Measurements from ENCODE around the gene TDRD3.

TDRD3 gene

DNA sequence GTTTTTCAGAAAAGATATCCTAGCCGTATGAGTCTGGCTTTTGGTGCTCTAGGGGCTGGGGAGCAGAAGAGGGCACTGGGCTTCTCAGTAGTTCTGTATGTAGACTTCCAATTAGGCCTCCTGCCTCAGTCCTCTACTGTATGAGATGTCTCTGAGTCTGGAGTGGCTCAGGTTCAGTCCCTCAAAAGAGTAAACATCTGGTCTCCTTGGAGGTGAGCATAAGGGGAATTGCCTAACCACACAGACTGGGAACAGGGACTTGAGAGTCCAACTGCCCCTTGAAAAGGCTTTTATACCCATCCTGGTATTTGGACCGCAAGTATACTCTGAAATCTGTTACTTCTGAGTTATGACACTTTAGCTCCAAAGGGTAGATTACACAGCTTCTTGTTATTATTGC, 214.5 kb downstream of the TDRD3 start:
- TF ChIP-seq, protein P1, sequence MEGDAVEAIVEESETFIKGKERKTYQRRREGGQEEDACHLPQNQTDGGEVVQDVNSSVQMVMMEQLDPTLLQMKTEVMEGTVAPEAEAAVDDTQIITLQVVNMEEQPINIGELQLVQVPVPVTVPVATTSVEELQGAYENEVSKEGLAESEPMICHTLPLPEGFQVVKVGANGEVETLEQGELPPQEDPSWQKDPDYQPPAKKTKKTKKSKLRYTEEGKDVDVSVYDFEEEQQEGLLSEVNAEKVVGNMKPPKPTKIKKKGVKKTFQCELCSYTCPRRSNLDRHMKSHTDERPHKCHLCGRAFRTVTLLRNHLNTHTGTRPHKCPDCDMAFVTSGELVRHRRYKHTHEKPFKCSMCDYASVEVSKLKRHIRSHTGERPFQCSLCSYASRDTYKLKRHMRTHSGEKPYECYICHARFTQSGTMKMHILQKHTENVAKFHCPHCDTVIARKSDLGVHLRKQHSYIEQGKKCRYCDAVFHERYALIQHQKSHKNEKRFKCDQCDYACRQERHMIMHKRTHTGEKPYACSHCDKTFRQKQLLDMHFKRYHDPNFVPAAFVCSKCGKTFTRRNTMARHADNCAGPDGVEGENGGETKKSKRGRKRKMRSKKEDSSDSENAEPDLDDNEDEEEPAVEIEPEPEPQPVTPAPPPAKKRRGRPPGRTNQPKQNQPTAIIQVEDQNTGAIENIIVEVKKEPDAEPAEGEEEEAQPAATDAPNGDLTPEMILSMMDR (IDR thresholded peaks at IDR 0.05; ENCODE audit: borderline replicate concordance, insufficient read depth, low read depth, low read length), result no peak

DNA sequence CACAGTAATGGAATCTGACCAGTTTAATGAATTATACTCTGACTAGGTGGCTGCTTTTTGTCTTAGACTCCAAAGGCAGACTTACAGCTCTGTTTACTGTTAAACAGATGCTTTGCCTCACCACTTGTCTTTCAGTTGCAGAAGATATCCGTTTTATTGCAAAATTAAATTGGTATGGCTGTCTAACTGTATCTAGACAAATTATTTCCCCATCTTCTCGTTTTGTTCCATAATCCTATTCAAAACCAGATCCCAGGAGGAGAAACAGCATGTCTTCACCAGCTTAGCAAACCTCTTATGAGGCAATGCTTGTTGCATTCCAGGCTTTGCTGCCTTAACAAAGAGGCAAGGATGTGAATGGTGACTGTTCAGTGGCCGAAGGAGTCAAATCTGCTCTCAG, 215.6 kb downstream of the TDRD3 start:
- TF ChIP-seq, protein P1 (IDR thresholded peaks at IDR 0.05; ENCODE audit: borderline replicate concordance, insufficient read depth, low read depth, low read length), result no peak

More for the DNA sequence above, 214.5 kb downstream of the TDRD3 start:
- no peak overlapping the region for H3K4me3 ChIP-seq (ENCODE audit: low read depth, low read length)

DNA sequence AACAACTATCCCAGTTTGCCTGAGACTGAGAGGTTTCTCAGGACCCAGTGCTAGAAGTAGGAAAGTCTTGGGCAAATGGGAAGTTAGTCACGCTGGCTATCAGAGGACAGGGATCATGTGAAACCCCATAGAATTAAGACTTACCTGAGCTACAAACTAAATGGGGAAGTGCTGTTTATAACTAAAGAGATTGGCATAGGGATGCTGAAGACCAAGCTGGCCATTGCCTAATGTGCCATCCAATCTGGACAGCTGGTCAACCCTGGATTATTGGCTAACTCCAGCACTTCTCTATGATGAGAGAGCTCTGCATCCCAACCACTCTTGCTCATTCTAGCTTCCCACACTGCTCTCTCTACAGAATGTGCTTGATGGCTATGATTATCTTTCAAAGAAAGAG, 216.1 kb downstream of the TDRD3 start:
- TF ChIP-seq, protein P1 (IDR thresholded peaks at IDR 0.05; ENCODE audit: borderline replicate concordance, insufficient read depth, low read depth, low read length), result no peak
- H3K4me3 ChIP-seq (ENCODE audit: low read depth, low read length), result no peak overlapping the region

More for the DNA sequence above, 215.6 kb downstream of the TDRD3 start:
- no peak overlapping the region for H3K4me3 ChIP-seq (ENCODE audit: low read depth, low read length)

GRCh38 chr13:60617991-60618733, 221.1 kb downstream of the TDRD3 start:
- no peak overlapping the region for H3K4me3 ChIP-seq (ENCODE audit: low read depth, low read length)
- TF ChIP-seq, protein P1 (IDR thresholded peaks at IDR 0.05; ENCODE audit: borderline replicate concordance, insufficient read depth, low read depth, low read length), result no peak

- TF ChIP-seq, protein P1 (IDR thresholded peaks at IDR 0.05; ENCODE audit: borderline replicate concordance, insufficient read depth, low read depth, low read length), result no peak
These were observed 222.4 kb downstream of the TDRD3 start for GRCh38 chr13:60619461-60619860.

GRCh38 chr13:60620611-60621395, 223.8 kb downstream of the TDRD3 start:
- no peak overlapping the region for H3K4me3 ChIP-seq (ENCODE audit: low read depth, low read length)
- TF ChIP-seq, protein P1 (IDR thresholded peaks at IDR 0.05; ENCODE audit: borderline replicate concordance, insufficient read depth, low read depth, low read length), result no peak

More at GRCh38 chr13:60619461-60619860, 222.4 kb downstream of the TDRD3 start:
- H3K4me3 ChIP-seq (ENCODE audit: low read depth, low read length), result no peak overlapping the region
